Esophagus muscularis mucosa (tissue), 3 donors: ENCODE measurements around the gene RNF26.

Experiments
- CTCF ChIP-seq, 3 experiments: fragments of 200-600 bp in 2 of 3; fragments of 450-650 bp in 1 of 3; sonication (generic) in 2 of 3; IDR thresholded peaks; one replicate each; pipeline ENCODE4 v1.5.1; 2017 to 2019; ENCODE audit warnings: antibody characterized with exemption in 3 of 3, mild to moderate bottlenecking in 2 of 3, moderate library complexity in 1 of 3
- POLR2A ChIP-seq: fragments of 450-650 bp; IDR thresholded peaks from one replicate; pipeline ENCODE4 v1.6.1; 2017; ENCODE audit warnings: antibody characterized with exemption, moderate library complexity, mild to moderate bottlenecking, low read depth
- POLR2AphosphoS5 ChIP-seq, 2 donors: sonication (generic); formaldehyde crosslinking; IDR thresholded peaks; one replicate each; pipeline ENCODE4 v1.6.1; 2017; ENCODE audit warnings: antibody characterized with exemption in 2 of 2

- no peak for TF ChIP-seq CTCF (IDR thresholded peaks at IDR 0.05)
- no peak for TF ChIP-seq POLR2AphosphoS5 (IDR thresholded peaks at IDR 0.05)
- no peak for TF ChIP-seq POLR2A
Observed at GRCh38 chr11:119380160-119380826, 46.0 kb downstream of the RNF26 start.
